ACC112 (cell line): ENCODE measurements around the gene DNAJC11.

Experiments used
- H2AFZ ChIP-seq: fragments of 200-600 bp; sonication (generic); one replicate; pipeline ENCODE4 v1.6.0; 2017; ENCODE audit warnings: antibody characterized with exemption, low read length; ENCODE audit not compliant: unreplicated experiment
- H3K27ac ChIP-seq: fragments of 200-600 bp; sonication (generic); 2 replicates; pipeline ENCODE4 v1.5.1; 2014; ENCODE audit warnings: low read depth, mild to moderate bottlenecking, antibody characterized with exemption, low read length, moderate library complexity
- H3K27me3 ChIP-seq: fragments of 200-600 bp; sonication (generic); 2 replicates; pipeline ENCODE4 v1.6.1; 2014; ENCODE audit warnings: mild to moderate bottlenecking, antibody characterized with exemption, low read length, moderate library complexity, mixed read lengths; ENCODE audit not compliant: insufficient read depth
- H3K36me3 ChIP-seq: fragments of 200-600 bp; sonication (generic); 2 replicates; pipeline ENCODE4 v1.6.1; 2016; ENCODE audit warnings: mild to moderate bottlenecking, antibody characterized with exemption, low read length, moderate library complexity, mixed read lengths; ENCODE audit not compliant: insufficient read depth
- H3K4me1 ChIP-seq: fragments of 200-600 bp; sonication (generic); one replicate; pipeline ENCODE4 v1.6.1; 2016; ENCODE audit warnings: low read length, mixed read lengths; ENCODE audit not compliant: insufficient read depth, unreplicated experiment, control insufficient read depth
- H3K4me3 ChIP-seq: fragments of 200-600 bp; sonication (generic); 2 replicates; pipeline ENCODE4 v1.5.1; 2014; ENCODE audit warnings: mild to moderate bottlenecking, low read depth, low read length
- H3K79me2 ChIP-seq: fragments of 200-600 bp; sonication (generic); one replicate; pipeline ENCODE4 v1.6.0; 2016; ENCODE audit warnings: low read length; ENCODE audit not compliant: control insufficient read depth, unreplicated experiment, insufficient read depth

The DNAJC11 gene

DNA sequence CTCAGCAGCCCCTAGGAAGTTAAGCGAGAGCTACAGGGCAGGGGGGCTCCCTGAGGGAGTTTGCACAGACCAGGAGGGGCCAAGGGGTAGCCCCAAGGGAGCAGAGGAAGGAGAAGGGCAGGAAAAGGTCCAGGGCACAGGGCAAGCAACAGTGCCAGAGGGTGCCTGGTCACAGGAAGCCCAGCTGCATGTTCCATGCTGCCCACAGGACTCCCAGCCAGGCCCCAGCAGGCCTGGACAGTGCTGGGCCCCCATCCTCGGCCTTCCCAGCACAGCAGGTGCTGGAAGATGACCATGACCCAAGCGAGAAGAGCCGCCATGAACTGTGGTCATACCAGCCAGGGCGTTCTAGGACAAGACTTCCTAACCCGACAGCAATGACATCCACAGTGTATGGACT, 110.0 kb downstream of the DNAJC11 start:
- Histone ChIP-seq H3K36me3 (peaks cover 7% of the 10 kb centered on the region; the same call in 1 of the 2 replicates), H3K27me3 (no peaks in the 10 kb centered on the region), H3K27ac (no peak overlapping the region), H2AFZ (no peak overlapping the region), H3K79me2 (peaks cover 16% of the 10 kb centered on the region), H3K4me3 (no peak overlapping the region), H3K4me1 (no peaks in the 10 kb centered on the region)

- no peaks in the 10 kb centered on the region for H3K4me1 ChIP-seq
- no peak overlapping the region for H2AFZ ChIP-seq
- H3K27me3 ChIP-seq = no peaks in the 10 kb centered on the region
- H3K36me3 ChIP-seq = peaks cover 7% of the 10 kb centered on the region; the same call in 1 of the 2 replicates
- no peak overlapping the region for H3K4me3 ChIP-seq
- H3K79me2 ChIP-seq = peaks cover 11% of the 10 kb centered on the region
- no peak overlapping the region for H3K27ac ChIP-seq
Observed at GRCh38 chr1:6591222-6591621, 110.4 kb downstream of the DNAJC11 start.

GRCh38 chr1:6590046-6590445, 111.6 kb downstream of the DNAJC11 start:
- H3K4me3 ChIP-seq = no peak overlapping the region
- no peak overlapping the region for H2AFZ ChIP-seq
- H3K79me2 ChIP-seq = peaks cover 3% of the 10 kb centered on the region
- H3K27me3 ChIP-seq = no peaks in the 10 kb centered on the region
- no peak overlapping the region for H3K27ac ChIP-seq
- no peaks in the 10 kb centered on the region for H3K4me1 ChIP-seq
- H3K36me3 ChIP-seq = peaks cover 7% of the 10 kb centered on the region; the same call in 1 of the 2 replicates

DNA sequence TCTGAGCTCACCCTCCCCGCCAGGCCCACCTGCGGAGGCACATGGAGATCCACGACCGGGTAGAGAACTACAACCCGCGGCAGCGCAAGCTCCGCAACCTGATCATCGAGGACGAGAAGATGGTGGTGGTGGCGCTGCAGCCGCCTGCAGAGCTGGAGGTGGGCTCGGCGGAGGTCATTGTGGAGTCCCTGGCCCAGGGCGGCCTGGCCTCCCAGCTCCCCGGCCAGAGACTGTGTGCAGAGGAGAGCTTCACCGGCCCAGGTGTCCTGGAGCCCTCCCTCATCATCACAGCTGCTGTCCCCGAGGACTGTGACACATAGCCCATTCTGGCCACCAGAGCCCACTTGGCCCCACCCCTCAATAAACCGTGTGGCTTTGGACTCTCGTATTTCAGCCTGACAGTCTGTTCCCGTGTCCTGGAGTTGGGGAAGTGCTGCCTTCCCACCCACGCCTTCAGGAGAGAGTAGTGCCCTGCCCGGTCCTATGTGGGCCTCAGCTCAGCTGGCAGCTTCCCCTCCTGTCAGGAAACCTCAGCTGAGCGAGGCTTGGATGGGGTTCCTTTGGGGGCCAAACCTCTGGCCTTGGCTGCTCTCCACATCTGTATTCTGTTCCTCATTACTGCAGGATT, 112.6 kb downstream of the DNAJC11 start:
- H2AFZ ChIP-seq = no peak overlapping the region
- peaks cover 6% of the 10 kb centered on the region; the same call in 1 of the 2 replicates for H3K36me3 ChIP-seq
- peaks cover 3% of the 10 kb centered on the region for H3K79me2 ChIP-seq
- H3K27ac ChIP-seq = no peak overlapping the region
- no peaks in the 10 kb centered on the region for H3K4me1 ChIP-seq
- no peaks in the 10 kb centered on the region for H3K27me3 ChIP-seq
- H3K4me3 ChIP-seq = no peak overlapping the region

DNA sequence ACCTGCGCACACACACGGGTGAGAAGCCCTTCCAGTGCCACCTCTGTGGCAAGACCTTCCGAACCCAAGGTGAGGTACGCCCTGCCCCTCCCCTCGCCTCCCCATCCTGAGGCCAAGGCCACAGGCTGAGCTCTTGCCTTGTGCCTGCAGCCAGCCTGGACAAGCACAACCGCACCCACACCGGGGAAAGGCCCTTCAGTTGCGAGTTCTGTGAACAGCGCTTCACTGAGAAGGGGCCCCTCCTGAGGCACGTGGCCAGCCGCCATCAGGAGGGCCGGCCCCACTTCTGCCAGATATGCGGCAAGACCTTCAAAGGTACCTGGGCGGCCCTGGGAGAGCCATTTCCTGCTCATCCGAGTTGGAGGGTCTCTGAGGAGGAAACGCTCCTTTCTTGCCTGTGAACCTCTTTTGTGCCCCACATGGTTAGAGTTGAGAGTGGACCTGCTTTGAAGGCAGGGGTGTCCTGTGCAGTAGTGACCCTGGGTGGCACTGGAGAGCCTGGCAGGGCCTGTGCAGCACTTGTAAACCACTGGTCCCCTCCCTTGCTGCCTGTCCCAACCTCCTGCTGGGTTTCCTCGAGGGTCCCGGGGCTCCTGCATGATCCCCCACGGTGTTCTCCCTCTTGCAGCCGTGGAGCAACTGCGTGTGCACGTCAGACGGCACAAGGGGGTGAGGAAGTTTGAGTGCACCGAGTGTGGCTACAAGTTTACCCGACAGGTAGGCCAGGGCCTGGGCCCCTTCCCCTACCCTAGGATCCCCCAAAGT, 113.3 kb downstream of the DNAJC11 start:
- H3K27me3 ChIP-seq = no peaks in the 10 kb centered on the region
- H2AFZ ChIP-seq = no peak overlapping the region
- H3K79me2 ChIP-seq = peaks cover 3% of the 10 kb centered on the region
- no peaks in the 10 kb centered on the region for H3K4me1 ChIP-seq
- H3K36me3 ChIP-seq = no peaks in the 10 kb centered on the region
- no peak overlapping the region for H3K27ac ChIP-seq
- H3K4me3 ChIP-seq = no peak overlapping the region

DNA sequence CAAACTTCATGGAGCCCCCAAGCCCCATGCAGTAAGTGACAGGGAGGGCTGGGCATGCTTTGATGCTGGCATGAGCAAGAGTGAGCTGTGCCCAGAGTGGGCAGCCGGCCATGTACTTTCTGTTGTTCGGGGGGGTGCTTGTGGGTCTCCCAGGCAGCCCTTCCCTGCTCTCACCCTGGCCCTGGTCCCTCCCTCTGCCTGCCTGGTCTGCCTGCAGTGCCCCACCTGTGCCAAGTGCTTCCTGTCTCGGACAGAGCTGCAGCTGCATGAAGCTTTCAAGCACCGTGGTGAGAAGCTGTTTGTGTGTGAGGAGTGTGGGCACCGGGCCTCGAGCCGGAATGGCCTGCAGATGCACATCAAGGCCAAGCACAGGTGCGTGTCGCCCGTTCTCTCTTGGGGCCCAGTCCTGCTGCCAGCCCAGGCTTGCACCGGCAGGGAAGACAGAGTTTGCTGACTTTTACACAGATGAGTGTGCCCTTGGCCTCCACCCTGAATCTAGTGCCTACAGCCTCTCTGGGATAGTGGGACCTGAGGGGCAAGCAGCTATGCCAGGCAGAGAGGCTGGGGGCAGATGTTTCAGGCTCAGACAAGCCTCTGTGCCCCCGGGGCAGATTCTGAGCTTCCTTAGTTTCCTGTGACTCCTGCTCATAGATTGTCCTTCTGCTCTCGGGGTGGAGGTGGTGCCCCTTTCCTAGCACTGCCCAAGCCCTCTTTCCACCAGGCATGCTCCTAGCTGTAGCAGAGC, 114.2 kb downstream of the DNAJC11 start:
- Histone ChIP-seq H2AFZ (no peak overlapping the region), H3K27ac (no peak overlapping the region), H3K36me3 (no peaks in the 10 kb centered on the region)

GRCh38 chr1:6586404-6586816, 115.2 kb downstream of the DNAJC11 start:
- Histone ChIP-seq H3K4me3 (no peak overlapping the region), H3K4me1 (peaks cover 5% of the 10 kb centered on the region), H3K79me2 (no peaks in the 10 kb centered on the region), H3K36me3 (no peaks in the 10 kb centered on the region), H2AFZ (no peak overlapping the region), H3K27ac (no peak overlapping the region), H3K27me3 (no peaks in the 10 kb centered on the region)

More for the DNA sequence above, 114.2 kb downstream of the DNAJC11 start:
- Histone ChIP-seq H3K4me3 (no peak overlapping the region), H3K4me1 (no peaks in the 10 kb centered on the region), H3K79me2 (no peaks in the 10 kb centered on the region), H3K27me3 (no peaks in the 10 kb centered on the region)

DNA sequence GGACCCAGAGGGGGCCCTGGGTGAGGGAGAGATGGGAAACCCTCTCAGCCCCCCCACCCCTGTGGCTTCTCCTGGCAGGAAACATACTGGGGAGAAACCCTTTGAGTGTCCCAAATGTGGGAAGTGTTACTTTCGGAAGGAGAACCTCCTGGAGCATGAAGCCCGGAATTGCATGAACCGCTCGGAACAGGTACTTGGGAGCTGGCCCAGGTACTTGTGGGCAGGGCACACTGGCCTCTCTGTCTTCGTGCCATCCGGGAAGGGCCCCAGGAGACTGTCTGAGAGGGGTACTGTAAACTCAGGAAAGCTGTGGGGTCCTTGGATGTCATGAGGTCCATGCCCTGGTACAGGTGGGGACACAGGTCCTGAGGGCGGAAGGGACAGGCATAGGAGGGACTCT, 115.8 kb downstream of the DNAJC11 start:
- Histone ChIP-seq H3K36me3 (no peaks in the 10 kb centered on the region), H3K27ac (no peak overlapping the region)

DNA sequence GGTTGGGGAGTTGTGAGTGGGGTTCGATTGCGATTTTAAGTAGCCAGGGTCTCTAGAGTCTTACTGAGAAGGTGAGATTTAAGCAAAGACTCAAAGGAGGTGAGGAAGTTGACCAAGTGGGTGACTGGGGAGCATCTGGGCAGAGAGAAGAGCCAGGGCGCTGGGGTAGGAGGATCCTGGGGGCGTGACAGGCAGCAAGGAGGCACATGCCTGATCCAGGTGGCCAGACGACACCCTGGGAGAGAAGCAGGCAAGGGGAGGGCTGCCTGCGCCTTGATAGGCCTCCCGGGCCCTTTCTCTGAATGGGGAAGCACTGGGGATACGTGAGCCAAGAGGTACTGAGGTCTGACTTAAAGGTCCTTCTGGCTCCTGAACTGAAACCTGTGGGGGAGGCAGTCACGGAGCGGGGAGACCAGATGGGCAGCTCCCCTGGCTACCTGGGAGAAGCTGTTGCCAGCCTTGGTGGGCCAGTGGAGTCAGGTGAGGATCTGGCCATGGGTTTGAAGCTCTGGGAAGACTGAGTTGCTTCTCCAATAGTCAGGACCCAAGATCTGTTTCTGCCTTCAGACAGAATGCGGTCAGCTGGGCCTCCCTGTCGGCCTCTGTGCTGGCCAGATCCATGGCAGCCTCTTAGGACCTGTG, 116.4 kb downstream of the DNAJC11 start:
- Histone ChIP-seq H2AFZ (no peak overlapping the region), H3K4me3 (no peak overlapping the region), H3K79me2 (peaks cover 7% of the 10 kb centered on the region), H3K27me3 (no peaks in the 10 kb centered on the region), H3K4me1 (peaks cover 14% of the 10 kb centered on the region), H3K27ac (no peak overlapping the region), H3K36me3 (no peaks in the 10 kb centered on the region)

More for the DNA sequence above, 115.8 kb downstream of the DNAJC11 start:
- H3K79me2 ChIP-seq = peaks cover under 1% of the 10 kb centered on the region
- peaks cover 10% of the 10 kb centered on the region for H3K4me1 ChIP-seq
- no peak overlapping the region for H3K4me3 ChIP-seq
- no peak overlapping the region for H2AFZ ChIP-seq
- H3K27me3 ChIP-seq = no peaks in the 10 kb centered on the region
